Immature natural killer cell (primary cell): ENCODE results near the gene HIPK2. TPM values are rescaled to one million over a fixed set of nuclear protein-coding genes. Genes with fewer than 3 reads are reported as not detected.

Experiments used
- DNase-seq, 3 donors: peaks; one replicate each; pipeline ENCODE4 v3.0.0; 2022; ENCODE audit warnings: mixed read lengths in 1 of 3
- H3K27ac Mint-ChIP-seq, 6 donors: one replicate each; pipeline ENCODE4 v1.8.0; 2020; ENCODE audit warnings: mixed read lengths in 6 of 6, mild to moderate bottlenecking in 5 of 6, inconsistent platforms in 4 of 6, moderate library complexity in 3 of 6
- H3K27me3 Mint-ChIP-seq, 3 donors: one replicate each; pipeline ENCODE4 v1.8.0; 2020 to 2021; ENCODE audit warnings: low read depth in 3 of 3, mild to moderate bottlenecking in 3 of 3, mixed read lengths in 3 of 3, moderate library complexity in 3 of 3, inconsistent platforms in 1 of 3
- H3K36me3 Mint-ChIP-seq, 3 donors: one replicate each; pipeline ENCODE4 v1.8.0; 2020; ENCODE audit warnings: mixed read lengths in 3 of 3, inconsistent platforms in 2 of 3, mild to moderate bottlenecking in 2 of 3
- H3K4me1 Mint-ChIP-seq, 2 donors: one replicate each; pipeline ENCODE4 v1.8.0; 2020; ENCODE audit warnings: inconsistent platforms in 2 of 2, mild to moderate bottlenecking in 2 of 2, mixed read lengths in 2 of 2, moderate library complexity in 1 of 2
- H3K4me3 Mint-ChIP-seq, 5 donors: one replicate each; pipeline ENCODE4 v1.8.0; 2020; ENCODE audit warnings: mild to moderate bottlenecking in 5 of 5, mixed read lengths in 5 of 5, inconsistent platforms in 3 of 5, moderate library complexity in 3 of 5
- H3K9me3 Mint-ChIP-seq, 6 donors: one replicate each; pipeline ENCODE4 v1.8.0; 2020; ENCODE audit warnings: mild to moderate bottlenecking in 6 of 6, mixed read lengths in 6 of 6, inconsistent platforms in 4 of 6, moderate library complexity in 3 of 6
- polyA plus RNA-seq, 3 donors: library from polyadenylated mRNA; unstranded; fragments of 300-500 nt; fragmentation: Illumina TruSeq; gene quantifications; one replicate each; pipeline ENCODE4 v1.2.3, GENCODE V29; 2021

The HIPK2 gene
- polyA plus RNA-seq, 3 donors from 2014 or later, result 3.5 to 14.2 (median 3.7) TPM

GRCh38 chr7:139570626-139571025 is 207.2 kb downstream of the HIPK2 start:
- Mint-ChIP-seq H3K9me3 (no peaks in the 10 kb centered on the region), H3K4me1 (peaks cover 0 to 2% of the 10 kb centered on the region in 2 donors), H3K27ac (peak overlapping the region in 2 of 6 donors; percentile 10 to 29), H3K36me3 (peaks cover 8 to 34% (median 29%) of the 10 kb centered on the region in 3 donors), H3K4me3 (no peak overlapping the region), H3K27me3 (peaks cover 0 to 12% (median 7%) of the 10 kb centered on the region in 3 donors)
- no peak for DNase-seq

DNA sequence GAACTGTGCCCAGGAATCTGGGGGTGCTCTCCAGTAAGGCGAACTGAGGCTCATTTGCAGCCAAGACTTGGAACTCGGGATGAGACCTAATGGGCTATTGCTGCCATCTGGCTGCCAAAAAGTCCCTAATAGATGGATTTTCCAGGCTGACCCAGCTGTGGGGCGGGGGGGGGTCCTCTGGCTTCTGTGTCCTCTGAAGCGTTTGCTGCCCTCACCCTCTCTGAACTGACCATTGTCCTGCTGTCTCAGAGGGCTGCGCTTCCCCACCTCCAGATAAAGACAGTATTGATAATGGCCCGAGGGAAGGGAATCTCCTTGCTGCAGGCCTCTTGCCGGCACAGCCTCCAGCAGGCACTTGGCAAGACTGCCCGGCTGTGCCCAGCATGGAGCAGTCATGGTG is 207.7 kb downstream of the HIPK2 start:
- no peak overlapping the region for H3K4me3 Mint-ChIP-seq
- H3K9me3 Mint-ChIP-seq, result no peaks in the 10 kb centered on the region
- peak overlapping the region in 1 of 6 donors; percentile 29 for H3K27ac Mint-ChIP-seq
- no peak for DNase-seq
- H3K36me3 Mint-ChIP-seq, result peaks cover 8 to 29% (median 24%) of the 10 kb centered on the region in 3 donors
- peaks cover under 1 to 2% of the 10 kb centered on the region in 2 donors for H3K4me1 Mint-ChIP-seq
- H3K27me3 Mint-ChIP-seq, result peaks cover 0 to 8% (median 7%) of the 10 kb centered on the region in 3 donors

GRCh38 chr7:139568813-139569490 is 208.8 kb downstream of the HIPK2 start:
- Mint-ChIP-seq H3K27me3 (peaks cover 2 to 8% (median 3%) of the 10 kb centered on the region in 3 donors), H3K9me3 (no peaks in the 10 kb centered on the region), H3K27ac (peak overlapping the region in 1 of 6 donors; percentile 24), H3K36me3 (peaks cover 8 to 27% (median 22%) of the 10 kb centered on the region in 3 donors), H3K4me3 (no peak overlapping the region), H3K4me1 (peaks cover 2 to 12% of the 10 kb centered on the region in 2 donors)
- no peak for DNase-seq

GRCh38 chr7:139568346-139568675 is 209.5 kb downstream of the HIPK2 start:
- peaks cover 8 to 27% (median 22%) of the 10 kb centered on the region in 3 donors for H3K36me3 Mint-ChIP-seq
- no peak overlapping the region for H3K4me3 Mint-ChIP-seq
- H3K27me3 Mint-ChIP-seq, result peaks cover 2 to 8% (median 3%) of the 10 kb centered on the region in 3 donors
- peak overlapping the region in 2 of 6 donors; percentile 21 to 24 for H3K27ac Mint-ChIP-seq
- DNase-seq, result no peak
- H3K4me1 Mint-ChIP-seq, result peaks cover 2 to 15% of the 10 kb centered on the region in 2 donors
- no peaks in the 10 kb centered on the region for H3K9me3 Mint-ChIP-seq

- Mint-ChIP-seq H3K36me3 (peaks cover 8 to 28% (median 23%) of the 10 kb centered on the region in 3 donors), H3K4me1 (peaks cover 5 to 15% of the 10 kb centered on the region in 2 donors), H3K27me3 (peaks cover 2 to 6% (median 3%) of the 10 kb centered on the region in 3 donors), H3K9me3 (no peaks in the 10 kb centered on the region), H3K4me3 (no peak overlapping the region), H3K27ac (peak overlapping the region in 4 of 6 donors; percentile 3 to 76 (median 18))
- DNase-seq, result no peak
Measured at GRCh38 chr7:139567647-139568345, 210.0 kb downstream of the HIPK2 start.

DNA sequence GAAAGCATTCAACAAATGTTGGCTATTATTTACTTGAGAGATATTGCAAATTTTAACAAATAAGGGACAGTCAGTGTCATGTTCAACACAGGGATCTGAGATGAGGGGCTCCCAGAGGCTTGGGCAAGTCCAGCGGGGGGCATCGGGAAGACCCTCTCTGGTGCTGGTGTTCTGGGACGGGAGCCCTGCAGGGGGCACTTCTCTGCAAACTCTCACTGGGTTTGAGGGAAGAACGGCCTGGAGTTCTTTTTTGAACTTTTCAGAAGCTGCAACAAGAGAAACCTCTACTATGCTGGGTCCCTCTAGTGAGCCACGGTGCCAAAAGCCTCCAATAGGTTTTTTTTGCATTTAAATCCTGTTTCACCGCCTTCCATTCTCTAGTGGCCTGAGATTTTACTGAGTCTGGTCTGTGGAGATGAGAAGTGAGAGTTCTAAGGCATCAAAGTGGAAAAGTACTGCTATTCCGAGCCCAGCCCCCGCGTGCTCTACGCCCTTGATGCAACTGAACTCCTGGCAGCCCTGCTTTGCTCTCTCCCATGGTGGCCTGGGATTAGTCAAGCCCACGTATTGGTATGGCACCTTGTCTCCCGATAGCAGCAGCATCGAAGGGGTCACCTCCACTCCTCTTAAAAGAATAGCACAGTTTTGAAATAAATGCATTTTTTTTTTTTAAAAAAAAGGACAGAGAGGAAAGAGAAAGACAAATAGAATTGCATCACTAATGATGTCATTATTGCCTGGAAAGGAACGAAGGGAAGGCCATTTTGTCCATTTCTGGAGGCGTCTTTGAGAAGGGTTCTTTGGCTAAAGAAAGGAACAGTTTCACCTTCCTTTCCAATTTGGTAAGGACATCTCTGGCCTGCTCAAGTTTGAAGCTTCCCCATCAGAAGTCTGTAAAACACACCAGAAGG is 210.8 kb downstream of the HIPK2 start:
- DNase-seq, result no peak
- Mint-ChIP-seq H3K27ac (peak overlapping the region in 2 of 6 donors; percentile 40 to 53), H3K27me3 (peaks cover 2 to 6% (median 3%) of the 10 kb centered on the region in 3 donors), H3K9me3 (no peaks in the 10 kb centered on the region), H3K36me3 (peaks cover 8 to 31% (median 26%) of the 10 kb centered on the region in 3 donors), H3K4me3 (no peak overlapping the region), H3K4me1 (peaks cover 6 to 15% of the 10 kb centered on the region in 2 donors)

GRCh38 chr7:139566075-139566474 is 211.7 kb downstream of the HIPK2 start:
- peaks cover 6 to 15% of the 10 kb centered on the region in 2 donors for H3K4me1 Mint-ChIP-seq
- H3K36me3 Mint-ChIP-seq, result peaks cover 7 to 27% (median 26%) of the 10 kb centered on the region in 3 donors
- H3K27ac Mint-ChIP-seq, result peak overlapping the region in 3 of 6 donors; percentile 35 to 60 (median 53)

GRCh38 chr7:139563856-139564255 is 213.9 kb downstream of the HIPK2 start:
- Mint-ChIP-seq H3K4me1 (peaks cover 6 to 15% of the 10 kb centered on the region in 2 donors), H3K4me3 (no peak overlapping the region), H3K27me3 (peaks cover 2 to 6% (median 4%) of the 10 kb centered on the region in 3 donors), H3K36me3 (peaks cover 13 to 25% (median 19%) of the 10 kb centered on the region in 3 donors), H3K27ac (peak overlapping the region in 4 of 6 donors; percentile 4 to 62 (median 34)), H3K9me3 (no peaks in the 10 kb centered on the region)
- DNase-seq, result no peak

More at GRCh38 chr7:139566075-139566474, 211.7 kb downstream of the HIPK2 start:
- H3K9me3 Mint-ChIP-seq, result no peaks in the 10 kb centered on the region
- peaks cover 1 to 6% (median 2%) of the 10 kb centered on the region in 3 donors for H3K27me3 Mint-ChIP-seq
- H3K4me3 Mint-ChIP-seq, result no peak overlapping the region
- DNase-seq, result no peak

- H3K27me3 Mint-ChIP-seq, result peaks cover 2 to 5% (median 4%) of the 10 kb centered on the region in 3 donors
- no peaks in the 10 kb centered on the region for H3K9me3 Mint-ChIP-seq
- peak overlapping the region in 1 of 5 donors; percentile 24 for H3K4me3 Mint-ChIP-seq
- H3K27ac Mint-ChIP-seq, result peak overlapping the region in 4 of 6 donors; percentile 13 to 83 (median 32)
- DNase-seq, result no peak
- peaks cover 13 to 18% (median 15%) of the 10 kb centered on the region in 3 donors for H3K36me3 Mint-ChIP-seq
- H3K4me1 Mint-ChIP-seq, result peaks cover 6 to 15% of the 10 kb centered on the region in 2 donors
Measured at GRCh38 chr7:139562961-139563565, 214.7 kb downstream of the HIPK2 start.

DNA sequence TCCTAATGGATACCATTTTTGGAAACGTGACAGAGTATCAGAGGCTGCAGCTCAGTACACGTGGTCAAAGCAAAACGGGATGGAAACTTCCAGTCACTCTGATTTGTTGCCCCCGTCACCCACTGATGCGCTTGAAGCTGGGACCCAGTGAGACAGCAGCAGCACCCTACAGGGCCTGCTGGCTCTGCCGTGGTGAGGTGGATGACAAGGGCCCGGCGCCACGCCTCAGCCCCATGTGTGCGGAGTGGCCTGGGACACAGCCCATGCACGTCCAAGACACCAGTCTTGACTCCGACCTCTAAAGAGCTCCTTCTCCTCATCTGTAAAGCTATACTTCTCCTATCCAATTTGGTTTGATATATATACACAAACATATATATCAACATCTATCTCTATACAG is 215.3 kb downstream of the HIPK2 start:
- H3K4me1 Mint-ChIP-seq, result peaks cover 4 to 15% of the 10 kb centered on the region in 2 donors
- peak overlapping the region in 3 of 6 donors; percentile 13 to 41 (median 22) for H3K27ac Mint-ChIP-seq
- no peak overlapping the region for H3K4me3 Mint-ChIP-seq
- H3K9me3 Mint-ChIP-seq, result no peaks in the 10 kb centered on the region
- H3K27me3 Mint-ChIP-seq, result peaks cover 2 to 5% (median 4%) of the 10 kb centered on the region in 3 donors
- DNase-seq, result no peak
- peaks cover 11 to 13% (median 13%) of the 10 kb centered on the region in 3 donors for H3K36me3 Mint-ChIP-seq

DNA sequence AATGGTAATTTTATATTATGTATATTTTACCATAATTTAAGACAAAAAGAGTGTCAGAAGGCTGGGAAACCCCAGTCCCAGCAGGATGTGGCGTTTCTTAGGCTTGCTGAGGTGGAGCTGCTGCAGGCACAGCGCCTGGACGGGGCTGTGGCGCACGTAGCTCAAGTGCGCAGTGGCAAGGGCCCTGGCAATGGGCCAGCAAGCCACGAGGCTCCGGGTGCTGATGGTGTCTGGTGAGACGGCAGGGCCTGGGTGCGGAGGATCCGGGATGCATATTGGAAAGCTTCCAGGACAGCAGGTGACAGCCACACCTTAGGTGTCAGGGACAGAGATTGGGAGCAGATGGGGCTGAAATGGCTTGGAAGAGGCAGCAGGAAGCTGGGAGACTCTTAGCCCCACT is 217.1 kb downstream of the HIPK2 start:
- Mint-ChIP-seq H3K4me1 (peaks cover 4 to 15% of the 10 kb centered on the region in 2 donors), H3K9me3 (no peaks in the 10 kb centered on the region), H3K27ac (no peak overlapping the region), H3K36me3 (peaks cover 8 to 13% (median 13%) of the 10 kb centered on the region in 3 donors), H3K4me3 (no peak overlapping the region), H3K27me3 (peaks cover 2 to 5% (median 2%) of the 10 kb centered on the region in 3 donors)
- no peak for DNase-seq

DNA sequence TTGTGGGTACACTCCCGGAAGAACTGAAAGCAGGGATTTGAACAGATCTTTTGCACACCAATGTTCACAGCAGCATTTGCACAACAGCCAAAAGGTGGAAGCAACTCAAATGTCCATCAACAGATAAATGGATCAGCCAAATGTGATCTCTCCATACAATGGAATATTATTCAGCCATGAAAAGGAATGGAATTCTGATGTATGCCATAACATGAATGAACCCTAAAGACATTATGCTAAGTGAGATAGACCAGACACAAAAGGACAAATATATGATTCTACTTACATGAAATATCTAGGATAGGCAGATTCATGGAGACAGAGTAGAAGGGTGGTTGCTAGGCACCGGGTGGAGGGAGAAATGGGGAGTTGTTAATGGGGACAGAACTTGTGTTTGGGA is 217.6 kb downstream of the HIPK2 start:
- no peak for DNase-seq
- Mint-ChIP-seq H3K4me3 (no peak overlapping the region), H3K27ac (peak overlapping the region in 1 of 6 donors; percentile 10), H3K27me3 (peaks cover 2 to 5% (median 2%) of the 10 kb centered on the region in 3 donors), H3K4me1 (peaks cover 4 to 15% of the 10 kb centered on the region in 2 donors), H3K36me3 (peaks cover 8 to 13% (median 13%) of the 10 kb centered on the region in 3 donors), H3K9me3 (no peaks in the 10 kb centered on the region)
